NB4 (cell line): ENCODE results near the gene NTN4.

Experiments used
- POLR2A ChIP-seq: IDR thresholded peaks from 2 replicates; pipeline ENCODE4 v1.6.1; 2011; ENCODE audit warnings: mild to moderate bottlenecking; ENCODE audit not compliant: insufficient read length; ENCODE audit errors: extremely low read depth
- TF ChIP-seq, protein P1 (sequence below): IDR thresholded peaks from one replicate; pipeline ENCODE4 v1.5.1; 2012; ENCODE audit warnings: low read depth, low read length

DNA sequence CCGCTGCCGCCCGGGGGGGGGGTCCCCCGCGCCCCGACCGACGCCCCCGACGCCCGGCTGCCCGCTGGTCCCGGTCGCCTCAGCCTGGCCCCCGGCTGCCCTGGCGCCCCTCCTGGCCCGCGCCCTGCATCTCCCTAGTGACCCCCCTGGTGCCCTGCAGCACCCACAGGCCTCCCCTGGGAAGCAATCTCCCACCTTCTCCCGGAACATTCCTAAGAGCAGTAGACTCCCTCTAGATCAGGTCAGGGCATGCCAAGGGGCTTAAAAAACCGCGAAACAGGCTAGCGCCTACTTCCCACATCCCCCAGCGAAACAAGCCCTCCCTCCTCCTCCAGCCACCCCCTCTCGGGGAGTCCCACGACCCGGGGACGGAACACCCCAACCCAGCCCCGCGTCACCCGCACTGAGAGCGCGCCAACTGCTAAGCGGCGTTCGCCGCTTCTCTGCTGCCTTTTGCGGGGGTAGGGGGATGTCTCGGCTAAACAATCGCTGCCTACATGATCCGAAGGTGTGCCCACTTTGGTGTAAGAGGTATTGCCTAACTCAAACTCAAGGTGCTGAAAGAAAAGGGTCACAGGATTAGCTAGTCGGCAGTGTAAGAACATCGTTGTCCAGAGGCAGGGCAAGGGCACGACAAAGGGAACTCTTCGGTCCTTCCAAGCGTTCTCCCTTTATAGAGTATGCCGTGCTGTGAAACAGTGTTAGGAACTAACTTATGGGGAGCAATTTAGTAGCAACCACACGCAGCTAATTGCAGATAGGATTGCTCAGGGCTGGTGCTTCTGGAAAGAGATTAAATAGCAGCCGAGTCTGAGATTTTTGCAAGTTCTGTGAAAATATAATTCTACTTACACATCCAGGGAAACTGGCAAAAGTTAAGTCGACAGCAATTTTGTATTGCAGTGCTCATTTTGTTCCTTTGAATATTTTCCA is 619 bp upstream of the NTN4 start:
- TF ChIP-seq, protein P1, sequence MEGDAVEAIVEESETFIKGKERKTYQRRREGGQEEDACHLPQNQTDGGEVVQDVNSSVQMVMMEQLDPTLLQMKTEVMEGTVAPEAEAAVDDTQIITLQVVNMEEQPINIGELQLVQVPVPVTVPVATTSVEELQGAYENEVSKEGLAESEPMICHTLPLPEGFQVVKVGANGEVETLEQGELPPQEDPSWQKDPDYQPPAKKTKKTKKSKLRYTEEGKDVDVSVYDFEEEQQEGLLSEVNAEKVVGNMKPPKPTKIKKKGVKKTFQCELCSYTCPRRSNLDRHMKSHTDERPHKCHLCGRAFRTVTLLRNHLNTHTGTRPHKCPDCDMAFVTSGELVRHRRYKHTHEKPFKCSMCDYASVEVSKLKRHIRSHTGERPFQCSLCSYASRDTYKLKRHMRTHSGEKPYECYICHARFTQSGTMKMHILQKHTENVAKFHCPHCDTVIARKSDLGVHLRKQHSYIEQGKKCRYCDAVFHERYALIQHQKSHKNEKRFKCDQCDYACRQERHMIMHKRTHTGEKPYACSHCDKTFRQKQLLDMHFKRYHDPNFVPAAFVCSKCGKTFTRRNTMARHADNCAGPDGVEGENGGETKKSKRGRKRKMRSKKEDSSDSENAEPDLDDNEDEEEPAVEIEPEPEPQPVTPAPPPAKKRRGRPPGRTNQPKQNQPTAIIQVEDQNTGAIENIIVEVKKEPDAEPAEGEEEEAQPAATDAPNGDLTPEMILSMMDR, result no peak
- TF ChIP-seq POLR2A, result no peak
